BE2C (cell line): ENCODE measurements around the gene LTBP3.

Experiments used
- DNase-seq: peaks from one replicate; pipeline ENCODE4 v3.0.0-alpha.2; 2020
- H3K27me3 ChIP-seq: fragments of 250-450 bp; sonication (Bioruptor Pico); 2 replicates; pipeline ENCODE4 v1.5.1; 2020; ENCODE audit warnings: mild to moderate bottlenecking
- H3K36me3 ChIP-seq: fragments of 250-450 bp; sonication (Bioruptor Pico); 2 replicates; pipeline ENCODE4 v1.5.1; 2020; ENCODE audit warnings: mild to moderate bottlenecking
- H3K4me1 ChIP-seq: fragments of 250-450 bp; sonication (Bioruptor Pico); 2 replicates; pipeline ENCODE4 v1.5.1; 2020
- H3K4me3 ChIP-seq: 2 replicates; pipeline ENCODE4 v1.5.1; 2011; ENCODE audit warnings: low read depth, low read length
- H3K9me3 ChIP-seq: fragments of 250-450 bp; sonication (Bioruptor Pico); 2 replicates; pipeline ENCODE4 v1.5.1; 2020
- TF ChIP-seq, protein P1 (sequence below): IDR thresholded peaks from 2 replicates; pipeline ENCODE4 v1.5.1; 2012; ENCODE audit warnings: mild to moderate bottlenecking, low read depth, low read length

The LTBP3 gene

DNA sequence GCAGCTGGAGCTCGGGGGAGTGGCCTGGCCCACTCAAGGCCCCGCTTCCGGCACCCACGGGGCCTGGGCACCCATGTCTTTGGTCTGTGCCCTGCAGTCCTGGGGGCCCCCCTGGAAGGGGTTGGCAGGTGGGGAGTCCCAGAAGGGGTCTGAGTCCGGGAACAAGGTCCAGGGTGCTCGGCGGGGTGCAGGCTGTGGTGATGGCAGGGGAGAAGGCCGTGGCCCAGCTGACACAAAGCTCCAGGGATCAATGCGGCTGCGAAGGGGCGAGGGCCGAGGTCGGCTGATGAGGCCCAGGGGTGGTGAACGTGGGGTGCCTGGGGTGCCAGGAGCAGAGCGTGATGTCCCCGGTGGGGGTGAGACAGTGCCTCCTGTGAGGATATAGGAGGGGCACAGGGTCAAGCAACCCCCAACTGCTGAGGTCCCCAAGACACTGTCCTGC lies 40.1 kb upstream of the LTBP3 start:
- no peaks in the 10 kb centered on the region for H3K27me3 ChIP-seq
- TF ChIP-seq, protein P1, sequence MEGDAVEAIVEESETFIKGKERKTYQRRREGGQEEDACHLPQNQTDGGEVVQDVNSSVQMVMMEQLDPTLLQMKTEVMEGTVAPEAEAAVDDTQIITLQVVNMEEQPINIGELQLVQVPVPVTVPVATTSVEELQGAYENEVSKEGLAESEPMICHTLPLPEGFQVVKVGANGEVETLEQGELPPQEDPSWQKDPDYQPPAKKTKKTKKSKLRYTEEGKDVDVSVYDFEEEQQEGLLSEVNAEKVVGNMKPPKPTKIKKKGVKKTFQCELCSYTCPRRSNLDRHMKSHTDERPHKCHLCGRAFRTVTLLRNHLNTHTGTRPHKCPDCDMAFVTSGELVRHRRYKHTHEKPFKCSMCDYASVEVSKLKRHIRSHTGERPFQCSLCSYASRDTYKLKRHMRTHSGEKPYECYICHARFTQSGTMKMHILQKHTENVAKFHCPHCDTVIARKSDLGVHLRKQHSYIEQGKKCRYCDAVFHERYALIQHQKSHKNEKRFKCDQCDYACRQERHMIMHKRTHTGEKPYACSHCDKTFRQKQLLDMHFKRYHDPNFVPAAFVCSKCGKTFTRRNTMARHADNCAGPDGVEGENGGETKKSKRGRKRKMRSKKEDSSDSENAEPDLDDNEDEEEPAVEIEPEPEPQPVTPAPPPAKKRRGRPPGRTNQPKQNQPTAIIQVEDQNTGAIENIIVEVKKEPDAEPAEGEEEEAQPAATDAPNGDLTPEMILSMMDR, result no peak
- DNase-seq, result no peak
- H3K4me3 ChIP-seq, result no peak overlapping the region
- H3K9me3 ChIP-seq, result no peaks in the 10 kb centered on the region
- no peaks in the 10 kb centered on the region for H3K4me1 ChIP-seq
- no peaks in the 10 kb centered on the region for H3K36me3 ChIP-seq

DNA sequence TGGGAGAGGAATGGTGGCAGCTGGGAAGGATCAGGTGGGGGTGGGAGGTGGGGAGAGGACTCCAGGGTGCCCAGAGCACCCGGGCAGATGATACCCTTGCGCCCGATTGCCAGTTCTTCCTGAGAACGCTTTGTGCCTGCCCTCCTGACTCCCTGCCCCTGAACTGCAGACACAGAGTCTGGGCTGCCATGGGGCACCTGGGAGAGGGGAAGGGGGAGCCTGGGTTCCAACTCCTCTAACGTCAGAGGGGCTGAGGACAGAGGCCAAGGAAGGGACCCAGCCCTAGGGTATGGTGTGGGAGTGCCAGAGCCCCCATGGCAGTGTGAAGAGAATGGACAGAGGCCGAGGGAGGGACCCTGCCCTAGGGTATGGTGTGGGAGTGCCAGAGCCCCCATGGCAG lies 38.4 kb upstream of the LTBP3 start:
- Histone ChIP-seq H3K36me3 (no peaks in the 10 kb centered on the region), H3K9me3 (no peaks in the 10 kb centered on the region), H3K4me3 (no peak overlapping the region), H3K4me1 (no peaks in the 10 kb centered on the region), H3K27me3 (no peaks in the 10 kb centered on the region)
- no peak for DNase-seq
- TF ChIP-seq, protein P1, result no peak

DNA sequence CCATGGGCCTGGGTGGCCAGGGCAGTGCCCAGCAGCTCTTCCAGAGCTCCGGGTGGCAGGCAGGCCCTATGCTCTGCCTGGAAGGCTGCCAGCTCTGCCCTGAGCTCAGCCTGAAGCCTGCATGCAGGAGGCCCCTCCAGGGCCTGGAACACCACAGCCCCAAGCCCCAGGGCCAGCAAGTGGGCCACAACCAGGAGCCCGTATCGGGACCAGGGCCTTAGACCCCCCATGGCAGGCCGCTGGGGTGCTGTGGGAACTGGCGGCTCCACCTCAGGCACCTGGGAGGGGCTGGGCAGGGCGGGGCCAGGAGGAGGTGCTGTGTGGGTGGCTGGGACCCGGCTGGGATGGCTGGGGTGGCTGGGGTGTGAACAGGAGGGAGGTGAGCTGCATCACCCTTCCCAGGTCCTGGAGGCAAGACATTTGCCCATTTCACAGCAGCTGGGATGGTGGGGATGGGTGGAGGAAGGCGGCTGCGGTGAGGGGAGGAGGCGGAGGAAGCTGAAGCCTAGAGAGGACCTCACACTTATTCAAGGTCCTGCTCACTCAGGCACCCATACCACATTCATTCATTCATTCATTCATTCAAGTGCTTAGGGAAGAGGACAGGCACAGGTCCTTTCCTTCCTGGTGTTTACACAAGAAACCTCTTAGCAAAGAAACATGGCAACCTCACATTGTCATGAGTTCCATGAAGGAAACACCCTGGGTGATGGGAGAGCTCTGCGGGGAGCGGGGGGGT lies 37.6 kb upstream of the LTBP3 start, which contains the start of gene KCNK7:
Gene KCNK7, minus strand, starts transcription at position 258 of the 739 bp plus-strand sequence. Its CDS starts 28 bp downstream, at position 230.
- Histone ChIP-seq H3K9me3 (no peaks in the 10 kb centered on the region), H3K4me3 (no peak within 1 kb of the TSS), H3K27me3 (no peaks in the 10 kb centered on the region), H3K4me1 (no peaks in the 10 kb centered on the region), H3K36me3 (no peaks in the 10 kb centered on the region)
- TF ChIP-seq, protein P1, result no peak
- no peak for DNase-seq

DNA sequence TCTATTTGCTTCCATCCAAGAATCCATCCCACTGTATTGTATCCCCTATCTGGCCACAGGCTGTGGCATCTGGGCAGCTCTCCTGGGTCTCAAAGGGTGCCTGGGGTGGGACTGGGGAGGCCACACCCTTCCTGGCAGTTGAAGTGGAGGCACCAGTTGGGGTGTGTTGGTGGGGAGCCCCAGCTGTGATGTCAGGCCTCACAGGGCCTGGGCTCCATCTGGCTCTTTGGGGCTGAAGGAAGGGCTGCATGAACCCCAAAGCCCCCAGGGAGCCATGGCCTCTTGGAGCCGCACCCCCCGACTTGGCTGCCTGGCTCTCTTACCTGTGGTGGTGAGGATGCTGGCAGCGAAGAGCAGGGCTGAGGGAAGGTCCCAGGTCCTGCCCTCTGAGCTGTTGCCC lies 37.0 kb upstream of the LTBP3 start:
- Histone ChIP-seq H3K4me3 (no peak overlapping the region), H3K36me3 (no peaks in the 10 kb centered on the region), H3K27me3 (no peaks in the 10 kb centered on the region), H3K4me1 (no peaks in the 10 kb centered on the region), H3K9me3 (no peaks in the 10 kb centered on the region)
- TF ChIP-seq, protein P1, result no peak
- no peak for DNase-seq

DNA sequence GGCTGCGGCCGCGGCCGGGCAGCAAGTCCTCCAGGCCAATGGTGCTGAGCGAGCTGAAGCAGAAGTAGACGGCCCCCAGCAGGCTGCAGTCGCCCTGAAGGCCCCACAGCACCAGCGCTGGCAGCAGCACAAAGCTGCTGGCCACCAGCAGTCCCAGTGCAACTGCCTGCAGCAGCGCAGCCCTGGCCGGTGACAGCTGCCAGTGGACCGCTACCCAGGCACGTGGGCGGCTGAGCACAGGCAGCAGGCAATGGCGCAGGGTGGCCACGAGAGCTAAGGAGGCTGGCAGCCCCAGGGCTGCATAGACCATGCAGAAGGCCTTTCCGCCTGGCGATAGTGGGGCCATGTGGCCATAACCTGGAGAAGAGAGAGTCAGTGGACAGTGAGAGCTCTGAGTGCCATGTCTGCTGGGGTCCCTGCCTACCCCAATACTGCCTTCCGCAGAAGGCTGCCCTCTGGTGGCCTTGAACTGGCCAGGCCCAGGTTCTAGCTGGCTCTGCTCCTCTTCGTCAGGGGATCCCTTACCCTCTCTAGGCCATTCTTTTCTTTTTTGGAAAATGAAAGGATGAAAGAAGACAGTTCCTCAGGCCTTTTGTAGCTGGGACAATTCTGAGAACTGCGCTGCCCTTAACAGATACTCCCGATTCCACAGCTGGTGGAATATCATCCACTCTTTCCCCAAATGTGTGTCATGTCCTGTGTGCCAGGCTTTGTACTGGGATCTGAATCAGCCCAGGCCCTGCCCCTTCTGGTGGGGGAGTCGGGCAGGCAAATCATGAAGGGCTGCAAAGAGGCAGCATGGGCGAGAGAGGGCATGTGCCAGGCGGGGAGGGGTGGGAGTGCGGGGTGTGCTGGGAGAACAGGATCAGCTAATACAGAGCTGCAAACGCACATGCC lies 35.6 kb upstream of the LTBP3 start:
- TF ChIP-seq, protein P1, result peak; percentile 66
- Histone ChIP-seq H3K36me3 (no peaks in the 10 kb centered on the region), H3K4me1 (no peaks in the 10 kb centered on the region), H3K4me3 (no peak overlapping the region), H3K9me3 (no peaks in the 10 kb centered on the region), H3K27me3 (no peaks in the 10 kb centered on the region)
- DNase-seq, result peak; percentile 64
